T1000 (cell line): ENCODE data around the gene ADCY10.
"Not testable (repeated sequence)": the region's sequence is repeated elsewhere in the genome, so short reads cannot be mapped to it uniquely, and the experiment has no call there.

Experiments used
- DNase-seq: peaks from one replicate; lab custom pipeline; 2025; ENCODE audit warnings: mixed read lengths; lab: John Stamatoyannopoulos, UW

Gene ADCY10

DNA sequence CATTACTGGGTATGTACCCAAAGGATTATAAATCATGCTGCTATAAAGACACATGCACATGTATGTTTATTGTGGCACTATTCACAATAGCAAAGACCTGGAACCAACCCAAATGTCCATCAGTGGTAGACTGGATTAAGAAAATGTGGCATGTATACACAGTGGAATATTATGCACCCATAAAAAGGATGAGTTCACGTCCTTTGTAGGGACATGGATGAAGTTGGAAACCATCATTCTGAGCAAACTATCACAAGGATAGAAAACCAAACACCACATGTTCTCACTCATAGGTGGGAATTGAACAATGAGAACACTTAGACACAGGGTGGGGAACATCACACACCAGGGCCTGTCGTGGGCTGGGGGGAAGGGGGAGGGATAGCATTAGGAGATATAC, 26.7 kb downstream of the ADCY10 start:
- DNase-seq = not testable (repeated sequence)

DNA sequence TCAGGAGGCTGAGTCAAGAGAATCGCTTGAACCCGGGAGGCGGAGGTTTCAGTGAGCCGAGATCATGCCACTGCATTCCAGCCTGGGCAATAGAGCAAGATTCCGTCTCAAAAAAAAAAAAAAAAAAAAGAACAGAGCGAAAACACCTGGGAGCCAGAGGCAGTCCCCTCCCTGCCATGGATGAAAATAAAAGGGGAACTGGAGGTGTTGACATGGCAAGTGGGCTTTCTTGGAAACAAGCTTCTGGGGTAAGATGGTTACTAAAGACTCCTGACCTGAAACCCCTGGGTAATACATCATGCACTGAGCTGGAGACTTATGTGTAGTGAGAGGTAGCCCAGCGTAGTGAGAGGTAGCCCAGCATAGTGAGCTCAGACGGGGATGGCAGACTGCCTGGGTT, 31.6 kb downstream of the ADCY10 start:
- DNase-seq = no peak

DNA sequence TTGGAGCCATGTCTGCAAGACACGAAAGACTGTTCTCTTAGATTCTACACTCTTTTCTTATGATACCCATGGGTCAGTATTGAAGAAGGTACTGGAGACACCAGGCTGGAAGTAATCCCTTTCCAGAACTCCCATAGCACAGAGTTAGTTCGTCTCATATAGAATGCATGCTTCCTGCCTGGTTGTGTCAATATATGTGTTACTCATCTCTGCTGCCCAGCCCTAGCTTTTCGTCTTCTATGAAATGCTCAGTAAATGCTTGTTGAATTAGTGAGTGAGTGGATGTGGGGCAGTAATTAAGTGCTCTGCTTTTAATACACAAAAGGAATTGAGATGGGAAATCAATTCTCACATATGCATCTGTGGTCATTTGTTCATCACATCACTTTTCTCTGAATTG, 32.1 kb downstream of the ADCY10 start:
- no peak for DNase-seq

DNA sequence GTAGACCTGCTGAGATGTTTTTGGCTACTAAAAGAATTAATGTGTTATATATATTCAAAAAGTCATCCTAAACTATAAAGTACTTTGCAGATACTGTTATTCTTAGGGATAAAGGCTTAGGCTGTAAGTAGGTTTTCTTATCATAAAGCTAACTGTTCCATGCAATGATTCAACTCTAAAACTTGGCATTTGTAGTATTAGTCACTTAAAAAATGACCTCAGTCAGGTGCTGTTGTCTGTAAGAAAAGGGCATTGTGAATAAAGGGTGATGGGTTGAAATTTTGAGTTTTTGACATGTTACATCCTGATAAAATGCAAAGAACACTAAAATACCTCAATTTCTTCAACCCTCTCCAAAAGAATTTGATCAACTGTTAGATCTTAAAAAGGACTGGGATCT, 32.9 kb downstream of the ADCY10 start:
- DNase-seq = no peak

DNA sequence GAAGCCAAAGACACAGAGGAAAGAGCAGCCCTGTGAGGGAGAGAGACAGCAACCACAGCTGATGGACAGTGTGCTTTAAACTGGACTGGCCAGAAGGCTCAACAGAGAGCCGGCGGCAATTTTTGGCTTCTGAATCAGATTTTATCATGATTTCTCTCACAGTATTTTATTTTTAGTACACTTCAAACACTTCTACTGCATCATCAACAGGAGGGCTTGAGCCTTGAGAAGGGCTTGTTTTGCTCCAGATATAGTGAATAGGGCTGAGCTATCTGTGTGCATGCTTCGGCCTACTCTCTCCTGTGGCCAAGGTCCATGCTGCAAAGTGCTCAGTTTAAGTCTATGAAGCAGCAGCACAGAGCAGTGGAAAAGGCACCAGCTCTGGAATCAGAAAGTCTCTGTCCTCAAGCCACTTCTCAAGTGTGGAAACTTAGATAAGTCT, 33.3 kb downstream of the ADCY10 start:
- DNase-seq = no peak

DNA sequence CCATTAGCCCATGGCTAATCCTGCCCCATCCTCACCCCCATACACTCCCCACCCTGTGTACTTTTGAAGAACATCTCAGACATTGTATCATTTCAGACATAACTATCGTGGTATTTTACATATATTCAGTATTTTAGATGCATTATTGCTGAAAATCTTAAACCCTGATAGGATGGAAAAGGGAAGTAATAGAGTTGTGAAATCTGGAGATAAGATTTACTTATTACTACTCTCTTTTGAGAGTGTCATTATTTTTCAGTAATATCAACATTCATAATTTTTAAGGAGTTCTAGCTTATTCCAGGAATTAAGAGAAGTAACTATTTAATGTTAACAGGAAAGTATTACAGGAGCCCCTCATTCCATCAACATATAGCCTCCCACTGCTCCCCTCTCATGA, 34.4 kb downstream of the ADCY10 start:
- DNase-seq = no peak

DNA sequence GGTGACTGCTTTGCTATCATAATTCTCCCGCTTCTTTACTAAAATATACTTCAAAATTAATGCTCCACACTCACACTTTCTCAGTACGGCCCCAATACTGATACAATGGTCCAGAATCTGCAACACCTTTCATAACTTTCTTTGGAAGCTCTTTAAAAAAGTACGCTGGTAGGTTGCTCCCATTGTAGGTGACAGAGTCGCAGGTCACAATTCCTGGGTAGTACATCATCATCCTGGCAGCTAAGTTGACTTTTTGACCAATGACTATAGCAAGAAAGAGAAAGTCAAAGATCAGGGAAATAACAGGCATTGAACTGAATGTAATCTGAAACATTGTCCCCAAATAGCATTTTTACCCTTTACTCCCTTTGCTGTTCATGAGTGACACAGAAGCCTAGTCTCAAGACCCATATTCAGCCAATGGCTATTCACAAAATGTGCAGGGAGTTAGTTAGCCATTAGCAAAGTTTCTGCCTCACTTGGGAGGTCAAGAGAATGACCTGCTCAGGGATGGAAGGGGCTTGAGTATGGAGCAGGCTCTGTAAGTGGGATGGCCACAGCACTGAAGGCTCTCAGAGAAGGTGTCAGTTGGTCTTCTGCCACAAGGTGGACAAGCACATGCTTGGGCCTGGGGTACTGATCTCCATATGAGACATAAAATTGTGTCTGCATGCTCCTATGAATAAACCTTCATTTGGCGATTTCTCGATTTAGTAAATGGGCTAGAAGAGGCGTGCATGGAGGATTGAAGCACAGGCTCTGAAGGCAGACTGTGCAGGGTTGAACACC, 35.4 kb downstream of the ADCY10 start:
- DNase-seq = no peak

DNA sequence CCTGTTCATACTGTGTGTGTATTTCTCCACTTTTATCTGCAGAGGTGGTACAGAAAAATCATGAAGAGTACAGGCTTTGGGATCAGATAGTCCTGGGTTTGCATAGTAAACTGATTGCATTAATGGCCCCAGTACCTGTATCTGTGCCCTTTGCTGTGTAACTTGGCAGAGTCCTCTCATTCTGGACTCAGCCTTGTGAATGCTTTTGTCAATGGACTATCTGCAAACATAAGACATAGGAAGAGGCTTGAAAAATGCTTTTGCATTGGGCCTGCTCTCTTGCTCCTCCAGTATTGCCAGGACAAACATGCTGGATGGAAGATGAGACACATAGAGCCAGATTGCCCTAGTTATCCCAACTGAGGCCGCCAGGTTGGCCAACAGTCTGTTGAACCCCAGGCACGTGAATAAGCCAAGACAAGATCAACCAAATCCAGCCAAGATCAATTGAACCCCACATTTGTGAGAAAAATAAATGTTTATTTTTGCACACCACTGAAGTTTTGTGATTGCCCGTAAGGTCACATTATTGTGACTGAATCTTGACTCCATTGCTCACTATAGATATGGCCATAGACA, 37.2 kb downstream of the ADCY10 start:
- DNase-seq = no peak

DNA sequence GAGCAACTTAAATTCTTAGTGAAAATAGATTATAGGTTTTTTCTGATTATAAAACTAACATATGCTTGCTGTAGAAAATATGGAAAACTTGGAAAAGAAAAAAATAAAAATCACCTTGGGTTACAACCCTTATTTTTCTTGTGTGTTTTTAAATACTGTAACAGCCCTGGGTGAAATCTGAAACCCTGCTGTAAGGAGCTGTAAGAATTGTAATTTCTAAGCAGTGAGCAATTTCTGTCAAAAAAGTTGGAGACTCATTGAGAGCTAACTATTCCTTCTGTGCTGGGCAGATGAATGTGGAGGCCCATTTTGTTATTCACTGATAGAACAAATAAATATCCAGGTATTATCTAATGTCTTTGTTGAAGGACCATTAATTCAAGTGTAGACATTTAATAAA, 42.6 kb downstream of the ADCY10 start:
- no peak for DNase-seq

DNA sequence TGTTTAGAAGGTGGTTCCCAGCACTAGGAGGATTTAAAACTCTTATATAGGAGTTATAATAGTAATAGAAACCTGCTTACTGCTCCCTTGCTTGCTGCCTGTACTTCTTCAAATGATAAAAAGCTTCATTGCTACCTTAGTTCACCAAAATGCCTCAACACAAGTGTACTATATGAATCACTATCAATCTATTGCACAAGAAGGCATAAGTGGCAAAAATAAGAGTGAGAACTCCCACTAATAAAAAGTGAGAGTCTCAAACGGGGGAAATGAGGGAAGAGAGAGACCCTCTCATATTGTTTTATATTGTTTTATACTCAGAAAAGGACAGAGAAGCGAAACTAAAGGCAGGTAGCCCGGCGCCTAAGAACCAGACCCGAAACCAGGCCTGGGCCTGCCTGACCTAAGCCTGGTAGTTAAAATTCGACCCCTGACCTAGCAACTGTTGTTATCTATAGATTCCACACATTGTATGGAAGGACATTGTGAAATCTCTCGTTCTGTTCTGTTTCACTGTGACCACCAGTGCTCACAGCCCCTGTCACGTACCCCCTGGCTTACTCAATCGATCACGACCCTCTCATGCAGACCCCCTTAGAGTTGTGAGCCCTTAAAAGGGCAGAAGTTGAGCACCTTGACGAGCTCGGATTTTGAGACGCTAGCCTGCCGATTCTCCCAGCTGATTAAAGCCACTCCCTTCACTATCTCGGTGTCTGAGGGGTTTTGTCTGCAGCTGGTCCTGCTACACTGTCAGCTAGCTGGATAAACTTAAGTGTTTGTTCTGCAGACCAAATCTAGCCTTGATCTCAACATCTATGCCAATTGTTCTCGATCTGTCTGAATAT, 44.6 kb downstream of the ADCY10 start:
- not testable (repeated sequence) for DNase-seq

DNA sequence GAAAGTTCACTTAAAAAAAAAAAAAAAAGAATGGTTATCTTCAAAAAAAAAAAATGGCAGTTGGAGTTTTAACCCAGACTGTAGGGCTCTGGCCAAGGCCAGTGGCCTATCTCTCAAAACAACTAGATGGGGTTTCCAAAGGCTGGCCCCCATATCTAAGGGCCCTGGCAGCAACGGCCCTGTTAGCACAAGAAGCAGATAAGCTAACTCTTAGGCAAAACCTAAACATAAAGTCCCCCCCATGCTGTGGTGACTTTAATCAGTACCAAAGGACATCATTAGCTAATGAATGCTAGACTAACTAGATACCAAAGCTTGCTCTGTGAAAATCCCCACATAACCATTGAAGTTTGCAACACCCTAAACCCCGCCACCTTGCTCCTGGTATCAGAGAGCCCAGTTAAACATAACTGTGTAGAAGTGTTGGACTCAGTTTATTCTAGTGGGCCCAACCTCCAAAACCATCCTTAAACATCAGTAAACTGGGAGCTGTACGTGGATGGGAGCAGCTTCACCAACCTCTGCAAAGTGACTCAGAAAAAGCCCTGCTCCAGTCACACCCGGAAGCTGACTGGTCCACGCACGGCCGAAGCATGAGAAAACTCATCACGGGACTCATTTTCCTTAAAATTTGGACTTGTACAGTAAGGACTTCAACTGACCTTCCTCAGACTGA, 47.1 kb downstream of the ADCY10 start:
- not testable (repeated sequence) for DNase-seq

DNA sequence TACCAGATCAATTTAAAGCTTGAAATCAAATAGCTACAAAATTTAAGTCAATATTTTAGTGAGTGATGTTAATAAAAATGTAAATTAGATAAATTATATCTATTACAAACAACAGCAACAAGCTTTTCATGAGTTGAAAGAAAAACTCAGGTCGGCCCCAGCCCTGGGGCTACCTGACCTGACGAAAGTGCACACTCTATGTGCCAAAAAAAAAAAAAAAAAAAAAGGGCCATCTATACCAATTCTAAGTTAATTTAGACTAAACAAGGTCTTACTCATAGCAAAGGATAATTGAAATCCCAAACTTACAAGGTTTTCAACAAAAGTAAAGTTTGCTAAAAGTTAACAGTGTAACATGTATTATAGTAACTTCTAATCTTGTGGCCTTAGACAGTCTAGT, 47.6 kb downstream of the ADCY10 start:
- not testable (repeated sequence) for DNase-seq

DNA sequence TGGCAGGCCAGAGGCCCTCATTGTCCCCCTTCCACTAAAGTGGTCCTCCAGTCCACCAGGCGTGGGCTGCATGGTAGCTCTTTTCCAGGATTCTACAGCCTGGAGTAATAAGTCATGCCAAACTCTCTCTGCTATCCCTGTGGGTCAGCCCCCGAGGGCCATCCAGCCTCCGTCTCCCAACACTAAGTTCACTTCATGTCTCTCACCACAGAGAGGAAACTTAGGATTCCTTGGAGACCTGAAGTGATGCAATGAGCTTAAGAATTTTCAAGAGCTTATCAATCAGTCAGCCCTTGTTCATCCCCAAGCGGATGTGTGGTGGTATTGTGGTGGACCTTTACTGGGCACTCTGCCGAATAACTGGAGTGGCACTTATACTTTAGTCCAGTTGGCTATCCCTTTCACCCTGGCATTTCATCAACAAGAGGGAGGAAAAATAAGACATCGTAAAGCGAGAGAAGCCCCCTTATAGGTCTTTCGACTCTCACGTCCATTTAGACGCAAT, 48.1 kb downstream of the ADCY10 start:
- not testable (repeated sequence) for DNase-seq

DNA sequence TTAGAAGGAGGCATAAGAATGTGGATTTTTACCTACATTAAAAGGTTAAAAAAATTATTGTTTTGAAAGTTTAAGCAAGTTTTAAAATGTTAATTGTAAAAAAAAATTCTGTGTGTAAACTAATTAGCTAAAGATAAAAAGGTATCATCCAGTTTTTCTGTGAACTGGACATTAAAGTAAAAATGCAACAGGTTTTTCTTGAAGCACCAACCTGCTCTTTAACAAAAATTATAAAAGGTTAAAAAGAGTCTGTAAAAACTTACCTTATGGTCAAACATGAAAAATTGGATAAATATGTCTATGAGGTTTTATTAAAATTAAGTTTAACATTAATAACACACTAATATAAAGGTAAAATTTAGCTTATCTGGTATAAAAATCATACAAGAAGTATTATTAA, 48.7 kb downstream of the ADCY10 start:
- DNase-seq = not testable (repeated sequence)

DNA sequence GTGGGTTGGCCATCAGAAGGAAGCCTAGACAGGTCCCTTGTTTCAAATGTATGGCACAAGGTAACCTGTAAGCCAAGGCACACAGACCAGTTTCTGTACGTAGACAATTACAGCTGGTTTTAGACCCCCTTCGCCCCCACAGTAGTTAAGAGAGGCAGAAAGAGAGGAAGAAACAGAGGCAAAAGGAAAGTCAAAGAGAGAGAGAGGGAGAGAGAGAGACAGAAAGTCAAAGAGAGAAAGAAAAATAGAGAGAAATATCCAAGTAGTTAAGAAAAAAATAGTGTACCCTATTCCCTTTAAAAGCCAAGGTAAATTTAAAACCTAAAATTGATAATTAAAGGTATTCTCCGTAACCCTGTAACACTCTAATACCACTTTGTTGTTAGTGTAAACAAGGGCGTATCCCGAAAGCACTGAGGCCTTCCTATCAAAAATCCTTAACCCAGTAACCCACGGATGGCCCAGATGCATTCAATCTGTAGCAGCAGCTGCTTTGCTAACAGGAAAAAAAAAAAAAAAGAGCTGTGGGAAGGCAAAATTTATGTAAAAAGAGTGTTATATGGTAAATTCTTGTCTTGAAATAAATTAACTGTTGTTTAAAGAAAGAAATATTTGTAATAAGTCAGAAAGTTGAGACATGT, 49.4 kb downstream of the ADCY10 start:
- no peak for DNase-seq

DNA sequence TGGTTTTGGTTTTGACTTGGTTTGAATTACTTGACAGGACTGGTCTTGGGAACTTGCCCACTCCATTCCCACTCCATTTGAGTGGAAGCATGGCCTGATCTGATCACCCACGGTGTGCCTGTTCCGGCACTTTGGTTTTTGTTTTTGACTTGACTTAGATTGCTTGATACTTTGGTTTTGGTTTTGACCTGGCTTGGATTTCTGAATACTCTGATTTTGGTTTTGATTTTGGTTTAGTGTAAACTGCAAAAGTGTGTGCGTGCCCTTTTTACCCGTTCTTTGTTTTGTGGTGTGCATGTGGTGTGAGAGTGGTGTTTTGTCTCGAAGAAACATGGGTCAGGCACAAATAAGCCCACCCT, 50.0 kb downstream of the ADCY10 start:
- DNase-seq = no peak

DNA sequence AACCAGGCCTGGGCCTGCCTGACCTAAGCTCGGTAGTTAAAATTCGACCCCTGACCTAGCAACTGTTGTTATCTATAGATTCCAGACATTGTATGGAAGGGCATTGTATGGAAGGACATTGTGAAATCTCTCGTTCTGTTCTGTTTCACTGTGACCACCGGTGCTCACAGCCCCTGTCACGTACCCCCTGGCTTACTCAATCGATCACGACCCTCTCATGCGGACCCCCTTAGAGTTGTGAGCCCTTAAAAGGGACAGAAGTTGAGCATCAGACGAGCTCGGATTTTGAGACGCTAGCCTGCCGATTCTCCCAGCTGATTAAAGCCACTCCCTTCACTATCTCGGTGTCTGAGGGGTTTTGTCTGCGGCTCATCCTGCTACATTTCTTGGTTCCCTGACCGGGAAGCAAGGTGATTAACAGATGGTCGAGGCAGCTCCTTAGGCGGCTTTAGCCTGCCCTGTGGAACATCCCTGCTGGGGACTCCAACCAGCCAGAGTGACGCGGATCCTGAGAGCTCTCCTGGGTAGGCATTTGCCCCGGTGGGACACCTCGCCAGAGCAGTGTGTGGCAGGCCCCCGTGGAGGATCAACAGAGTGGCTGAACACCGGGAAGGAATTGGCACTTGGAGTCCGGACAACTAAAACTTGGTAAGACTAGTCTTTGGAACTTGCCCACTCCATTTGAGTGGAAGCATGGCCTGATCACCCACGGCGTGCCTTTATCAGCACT, 50.6 kb downstream of the ADCY10 start:
- DNase-seq = not testable (repeated sequence)

DNA sequence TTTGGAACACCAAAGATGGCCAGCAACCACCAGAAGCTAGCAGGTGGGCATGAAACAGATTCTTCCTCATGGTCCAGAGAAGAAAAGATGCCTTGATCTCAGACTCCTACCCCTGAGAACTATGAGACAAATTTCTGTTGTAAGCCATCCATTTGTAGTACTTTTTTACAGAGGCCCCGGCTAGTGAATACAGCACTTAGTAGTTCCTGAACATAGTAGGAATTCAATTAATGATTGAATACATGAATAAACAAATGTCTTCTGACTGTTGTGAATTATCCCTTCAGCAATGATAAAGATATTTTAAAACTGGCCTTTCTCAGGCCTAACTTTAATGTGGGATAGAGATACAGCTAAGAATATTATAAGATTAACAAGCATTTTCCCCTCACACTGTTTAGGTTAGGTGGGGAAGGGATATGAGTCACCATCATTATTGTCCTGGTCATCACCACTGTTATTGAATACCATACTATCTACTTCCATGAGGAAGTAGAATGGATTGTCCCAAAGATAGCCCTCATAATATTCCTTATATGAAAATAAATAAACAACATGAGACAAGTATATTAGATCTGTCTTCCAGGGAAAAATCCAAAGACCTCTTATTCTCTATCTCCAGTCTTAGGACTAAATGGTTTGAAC, 51.4 kb downstream of the ADCY10 start:
- no peak for DNase-seq

DNA sequence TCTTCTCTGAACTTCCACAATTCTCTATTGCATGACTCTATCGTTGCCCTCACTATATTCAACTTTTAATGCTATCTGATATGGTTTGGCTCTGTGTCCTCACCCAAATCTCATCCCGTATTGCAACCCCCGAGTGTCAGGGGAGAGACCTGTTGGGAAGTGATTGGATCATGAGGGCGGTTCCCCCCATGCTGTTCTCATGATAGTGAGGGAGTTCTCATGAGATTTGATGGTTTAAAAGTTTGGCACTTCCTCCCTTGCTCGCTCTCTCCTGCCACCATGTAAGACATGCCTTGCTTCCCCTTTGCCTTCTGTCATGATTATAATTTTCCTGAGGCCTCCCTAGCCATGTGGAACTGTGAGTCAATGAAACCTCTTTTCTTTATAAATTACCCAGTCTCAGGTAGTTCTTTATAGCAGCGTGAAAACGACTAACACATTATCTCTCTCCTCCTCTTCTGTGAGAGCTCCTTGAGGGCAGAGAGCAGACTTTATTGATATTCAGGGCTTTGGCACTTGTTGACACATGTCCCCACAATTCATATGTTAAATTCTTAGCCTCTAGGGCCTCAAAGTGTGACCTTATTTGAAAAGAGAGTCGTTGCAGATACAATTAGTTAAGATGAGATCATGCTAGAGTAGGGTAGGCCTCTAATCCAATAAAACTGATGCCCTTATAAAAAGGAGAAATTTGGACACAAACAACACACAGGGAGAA, 52.1 kb downstream of the ADCY10 start:
- no peak for DNase-seq
